BLaER1 treated with 17β-estradiol and CSF1 and Interleukin-3, amounts not matched to agents 10 nM and 100 nM (cell line): ENCODE results near the gene VWCE.

Experiments used
- H3K27ac ChIP-seq, 11 experiments: shearing (Covaris generic); formaldehyde crosslinking; 2 replicates each; pipeline ENCODE4 v1.8.1; 2022
- H3K27me3 ChIP-seq, 11 experiments: shearing (Covaris generic); formaldehyde crosslinking; 2 replicates each; pipeline ENCODE4 v1.8.1; 2022
- H3K36me3 ChIP-seq, 11 experiments: shearing (Covaris generic); formaldehyde crosslinking; 2 replicates each; pipeline ENCODE4 v1.8.1; 2022
- H3K4me1 ChIP-seq, 10 experiments: shearing (Covaris generic); formaldehyde crosslinking; 2 replicates each; pipeline ENCODE4 v1.8.1; 2022
- H3K4me2 ChIP-seq, 11 experiments: shearing (Covaris generic); formaldehyde crosslinking; 2 replicates each; pipeline ENCODE4 v1.8.1; 2022
- H3K4me3 ChIP-seq, 10 experiments: shearing (Covaris generic); formaldehyde crosslinking; 2 replicates each; pipeline ENCODE4 v1.8.1; 2022
- H3K9ac ChIP-seq, 11 experiments: shearing (Covaris generic); formaldehyde crosslinking; 2 replicates each; pipeline ENCODE4 v1.8.1; 2022
- H3K9me3 ChIP-seq, 11 experiments: shearing (Covaris generic); formaldehyde crosslinking; replicated peaks in 1 of 11; 2 replicates each; pipeline ENCODE4 v1.8.1; 2022
- H4K20me1 ChIP-seq, 11 experiments: shearing (Covaris generic); formaldehyde crosslinking; 2 replicates each; pipeline ENCODE4 v1.8.1; 2022
- Cebpa-rat ChIP-seq, 11 experiments: shearing (Covaris generic); IDR thresholded peaks; 2 replicates each; pipeline ENCODE4 v1.8.1; 2022

The VWCE gene

DNA sequence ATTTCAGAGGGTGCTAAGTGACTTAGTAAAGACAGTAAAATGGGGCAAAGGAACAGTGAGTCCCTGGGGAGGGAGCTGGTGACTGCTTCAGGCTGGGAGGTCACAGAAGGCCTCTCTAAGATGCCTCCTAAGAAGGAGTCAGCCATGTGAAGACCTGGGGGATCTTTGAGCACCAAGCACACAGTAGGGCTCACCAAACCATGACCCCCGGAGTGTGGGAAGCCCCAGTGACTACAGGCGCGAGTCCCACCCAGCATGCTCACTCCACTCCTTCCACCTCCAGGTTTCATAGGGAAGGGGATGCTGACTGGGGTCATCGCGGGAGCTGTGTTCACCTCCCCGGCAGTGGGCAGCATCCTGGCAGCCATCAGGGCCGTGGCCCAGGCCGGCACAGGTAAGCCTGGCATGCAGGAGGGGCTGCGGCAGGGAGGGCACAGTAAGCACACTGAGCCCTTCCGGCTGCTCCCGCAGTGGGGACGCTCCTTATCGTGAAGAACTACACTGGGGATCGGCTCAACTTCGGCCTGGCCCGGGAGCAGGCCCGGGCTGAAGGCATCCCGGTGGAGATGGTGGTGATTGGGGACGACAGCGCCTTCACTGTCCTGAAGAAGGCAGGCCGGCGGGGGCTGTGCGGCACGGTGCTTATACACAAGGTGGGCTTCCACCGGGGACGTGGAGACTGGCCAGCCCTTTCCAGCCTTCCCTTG is 43.8 kb upstream of the VWCE start:
- H3K9ac ChIP-seq, result peak overlapping the region in 6 of 11 experiments; percentile 4 to 35 (median 12); a peak in 2 of 22 replicates
- no peak overlapping the region for H3K4me3 ChIP-seq
- H3K27me3 ChIP-seq, result no peaks in the 10 kb centered on the region
- H3K9me3 ChIP-seq, result no peaks in the 10 kb centered on the region
- peaks cover 0 to 28% (median 8%) of the 10 kb centered on the region in 11 experiments; a peak in 8 of 22 replicates for H3K36me3 ChIP-seq
- H3K4me1 ChIP-seq, result peaks cover 38 to 72% (median 50%) of the 10 kb centered on the region in 10 experiments
- no peak for TF ChIP-seq Cebpa-rat (IDR thresholded peaks at IDR 0.05)
- H4K20me1 ChIP-seq, result no peaks in the 10 kb centered on the region
- peak overlapping the region in 4 of 11 experiments; percentile 1 to 28 (median 22); a peak in 6 of 22 replicates for H3K27ac ChIP-seq
- H3K4me2 ChIP-seq, result no peak overlapping the region

DNA sequence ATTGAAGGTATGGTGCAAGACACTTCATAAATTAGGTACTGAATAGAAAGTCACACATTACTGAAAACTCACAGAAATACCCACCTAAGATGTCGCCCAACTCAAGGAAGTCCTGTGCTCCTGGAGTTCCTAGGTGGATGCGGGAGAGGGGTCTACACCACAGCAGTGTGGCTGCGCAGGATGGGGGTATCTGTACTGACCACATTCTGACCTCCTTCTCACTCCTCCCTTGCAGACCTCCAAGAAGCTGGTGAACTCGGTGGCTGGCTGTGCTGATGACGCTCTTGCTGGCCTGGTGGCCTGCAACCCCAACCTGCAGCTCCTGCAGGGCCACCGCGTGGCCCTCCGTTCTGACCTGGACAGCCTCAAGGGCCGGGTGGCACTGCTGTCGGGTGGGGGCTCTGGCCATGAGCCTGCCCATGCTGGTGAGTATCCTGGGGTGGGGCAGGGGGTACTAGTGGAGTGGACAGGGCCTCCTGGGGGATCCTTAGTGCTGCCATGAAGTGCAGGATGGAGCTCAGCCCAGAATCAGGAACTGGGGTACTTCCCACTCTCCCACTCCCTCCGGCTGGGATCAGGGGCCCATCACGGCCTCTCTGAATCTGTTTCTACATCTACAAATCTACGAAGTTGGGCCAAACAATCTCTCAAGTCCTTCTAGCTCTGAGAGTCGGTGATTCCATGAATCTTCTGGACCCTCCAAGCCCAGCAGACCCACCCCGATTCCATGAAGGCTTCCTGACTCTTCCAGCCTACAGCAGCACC is 42.8 kb upstream of the VWCE start:
- no peak overlapping the region; a peak in 1 of 22 replicates for H3K4me2 ChIP-seq
- H3K4me1 ChIP-seq, result peaks cover 44 to 77% (median 57%) of the 10 kb centered on the region in 10 experiments
- no peak overlapping the region for H3K4me3 ChIP-seq
- H3K9me3 ChIP-seq, result no peaks in the 10 kb centered on the region
- H3K36me3 ChIP-seq, result peaks cover 0 to 20% (median 5%) of the 10 kb centered on the region in 11 experiments; a peak in 7 of 22 replicates
- peak overlapping the region in 6 of 11 experiments; percentile 14 to 28 (median 22); a peak in 7 of 22 replicates for H3K27ac ChIP-seq
- H4K20me1 ChIP-seq, result no peaks in the 10 kb centered on the region
- peak overlapping the region in 1 of 11 experiments; percentile 21; a peak in 3 of 22 replicates for H3K9ac ChIP-seq
- no peaks in the 10 kb centered on the region for H3K27me3 ChIP-seq
- no peak for TF ChIP-seq Cebpa-rat (IDR thresholded peaks at IDR 0.05)

DNA sequence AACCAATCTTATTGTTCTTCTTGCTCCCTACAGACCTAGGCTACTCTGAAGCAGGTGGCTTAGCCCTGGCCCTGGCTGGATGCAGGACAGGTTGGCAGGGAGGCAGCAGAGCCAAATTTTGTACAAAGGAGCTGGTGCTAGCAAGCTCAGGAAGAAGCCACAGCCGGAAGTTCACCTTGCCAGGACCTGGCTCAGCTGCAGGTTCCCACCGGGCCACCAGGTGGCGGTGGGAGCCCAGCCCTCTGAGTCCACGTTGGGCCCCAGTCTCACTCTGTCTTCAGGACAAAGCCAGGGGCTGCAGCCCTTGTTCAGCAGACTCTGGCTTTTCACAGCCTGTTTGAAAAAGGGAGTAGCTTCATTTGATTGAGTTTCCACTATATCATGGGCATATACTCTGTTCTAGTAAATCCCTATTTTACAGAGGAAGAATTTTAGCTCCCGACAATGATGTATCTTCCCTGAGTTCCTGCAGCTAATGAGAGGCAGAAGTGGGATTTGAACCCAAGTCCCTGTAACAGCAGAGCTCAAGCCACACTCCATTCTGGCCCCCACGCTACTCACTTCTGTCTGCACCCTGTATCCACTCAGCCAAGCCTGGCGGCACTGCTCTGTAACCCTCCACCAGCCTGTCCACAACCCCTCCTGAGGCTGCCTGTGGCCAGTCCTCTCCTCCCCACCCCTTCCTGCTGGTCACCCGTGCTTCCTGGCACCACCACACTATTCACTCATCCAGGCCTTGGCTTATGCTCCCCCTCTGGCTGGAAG is 41.2 kb upstream of the VWCE start:
- H3K9me3 ChIP-seq, result no peaks in the 10 kb centered on the region
- no peak for TF ChIP-seq Cebpa-rat (IDR thresholded peaks at IDR 0.05)
- H3K4me3 ChIP-seq, result no peak overlapping the region
- H3K4me1 ChIP-seq, result peaks cover 42 to 69% (median 52%) of the 10 kb centered on the region in 10 experiments
- H3K36me3 ChIP-seq, result peaks cover 0 to 20% (median 5%) of the 10 kb centered on the region in 11 experiments; a peak in 9 of 22 replicates
- H4K20me1 ChIP-seq, result peaks cover 3 to 14% (median 8%) of the 10 kb centered on the region in 11 experiments; a peak in 17 of 22 replicates
- no peaks in the 10 kb centered on the region for H3K27me3 ChIP-seq
- H3K9ac ChIP-seq, result peak overlapping the region in 8 of 11 experiments; percentile 3 to 45 (median 26); a peak in 10 of 22 replicates
- peak overlapping the region in 8 of 11 experiments; percentile 11 to 93 (median 35); a peak in 11 of 22 replicates for H3K27ac ChIP-seq
- peak overlapping the region in 10 of 11 experiments; percentile 7 to 95 (median 30); a peak in 13 of 22 replicates for H3K4me2 ChIP-seq

DNA sequence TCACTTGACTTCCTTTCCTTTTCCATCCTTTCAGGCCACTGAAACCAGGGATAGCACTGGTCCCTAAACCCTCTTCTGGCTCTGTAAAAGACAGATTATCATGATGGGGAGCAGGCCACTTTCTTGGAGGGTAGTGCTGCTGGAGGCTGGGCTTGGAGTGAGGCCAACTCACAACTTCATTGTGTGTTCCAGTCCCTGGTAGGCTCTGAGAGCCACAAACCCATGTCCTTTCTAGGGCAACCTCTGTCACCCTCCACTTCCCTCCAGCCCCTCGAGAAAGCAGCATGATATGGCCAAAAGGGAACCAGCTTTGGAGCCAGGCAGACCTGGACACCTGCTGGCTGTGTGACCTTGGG is 40.2 kb upstream of the VWCE start:
- peak overlapping the region in 9 of 11 experiments; percentile 2 to 95 (median 30); a peak in 9 of 22 replicates for H3K4me2 ChIP-seq
- no peaks in the 10 kb centered on the region for H3K9me3 ChIP-seq
- peaks cover 49 to 74% (median 58%) of the 10 kb centered on the region in 10 experiments for H3K4me1 ChIP-seq
- no peak for TF ChIP-seq Cebpa-rat (IDR thresholded peaks at IDR 0.05)
- H3K27ac ChIP-seq, result peak overlapping the region in 5 of 11 experiments; percentile 18 to 93 (median 39); a peak in 4 of 22 replicates
- peaks cover 10 to 25% (median 18%) of the 10 kb centered on the region in 11 experiments; a peak in 17 of 22 replicates for H4K20me1 ChIP-seq
- peak overlapping the region in 7 of 11 experiments; percentile 8 to 98 (median 34); a peak in 8 of 22 replicates for H3K9ac ChIP-seq
- no peaks in the 10 kb centered on the region for H3K27me3 ChIP-seq
- H3K36me3 ChIP-seq, result peaks cover 5 to 26% (median 15%) of the 10 kb centered on the region in 11 experiments; a peak in 20 of 22 replicates
- no peak overlapping the region for H3K4me3 ChIP-seq

DNA sequence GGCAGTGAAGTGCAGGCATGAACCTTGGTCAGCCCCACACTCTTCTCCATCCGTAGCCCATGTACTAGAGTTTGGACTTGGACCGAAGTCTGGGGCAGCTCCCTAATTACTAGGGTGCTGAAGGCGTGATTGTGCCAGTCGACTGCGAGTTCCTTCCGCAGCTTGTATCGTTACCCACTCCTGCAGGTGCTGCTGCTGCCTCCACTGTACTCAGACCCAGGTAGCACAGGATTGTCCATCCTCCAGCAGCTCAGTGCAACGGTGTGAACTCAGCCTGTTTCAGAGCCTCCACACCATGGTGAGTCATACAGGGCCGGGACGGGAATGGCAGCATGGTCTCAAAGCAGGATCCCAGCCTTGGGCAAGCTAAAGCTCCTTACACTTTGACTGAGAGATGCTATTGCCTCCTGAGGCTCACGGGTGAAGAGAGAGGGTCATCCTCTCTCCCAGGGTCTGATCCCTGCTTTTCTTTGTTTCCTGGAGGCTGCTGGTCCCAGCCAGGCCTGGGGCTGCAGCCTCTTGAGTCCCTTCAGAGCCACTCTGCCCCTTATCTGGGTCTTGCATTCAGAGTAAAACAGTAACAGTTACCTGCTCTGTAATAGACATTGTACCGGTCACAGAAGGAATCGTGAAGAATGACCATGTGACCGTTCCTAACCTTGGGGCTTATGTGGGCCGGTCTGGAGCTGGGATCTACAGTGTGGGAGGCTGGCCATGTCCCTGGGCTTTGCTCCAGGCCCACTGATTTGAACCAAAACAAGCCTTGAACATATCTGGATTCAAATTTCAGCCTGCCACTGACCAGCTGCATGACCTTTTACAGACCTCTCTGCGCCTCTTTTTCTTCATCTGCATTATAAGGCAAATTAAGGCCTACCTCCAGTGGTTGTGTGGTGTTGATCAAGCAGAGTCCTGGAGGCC is 39.6 kb upstream of the VWCE start:
- peak overlapping the region in 8 of 11 experiments; percentile 8 to 98 (median 74); a peak in 12 of 22 replicates for H3K9ac ChIP-seq
- no peaks in the 10 kb centered on the region for H3K27me3 ChIP-seq
- TF ChIP-seq Cebpa-rat (IDR thresholded peaks at IDR 0.05), result no peak
- peaks cover 14 to 31% (median 25%) of the 10 kb centered on the region in 11 experiments; a peak in 18 of 22 replicates for H4K20me1 ChIP-seq
- peaks cover 49 to 75% (median 59%) of the 10 kb centered on the region in 10 experiments for H3K4me1 ChIP-seq
- no peak overlapping the region for H3K4me3 ChIP-seq
- peak overlapping the region; percentile 81 to 95 (median 94); a peak in 18 of 22 replicates for H3K4me2 ChIP-seq
- H3K9me3 ChIP-seq, result no peaks in the 10 kb centered on the region
- peaks cover 11 to 32% (median 21%) of the 10 kb centered on the region in 11 experiments for H3K36me3 ChIP-seq
- peak overlapping the region in 4 of 11 experiments; percentile 18 to 96 (median 70); a peak in 5 of 22 replicates for H3K27ac ChIP-seq

DNA sequence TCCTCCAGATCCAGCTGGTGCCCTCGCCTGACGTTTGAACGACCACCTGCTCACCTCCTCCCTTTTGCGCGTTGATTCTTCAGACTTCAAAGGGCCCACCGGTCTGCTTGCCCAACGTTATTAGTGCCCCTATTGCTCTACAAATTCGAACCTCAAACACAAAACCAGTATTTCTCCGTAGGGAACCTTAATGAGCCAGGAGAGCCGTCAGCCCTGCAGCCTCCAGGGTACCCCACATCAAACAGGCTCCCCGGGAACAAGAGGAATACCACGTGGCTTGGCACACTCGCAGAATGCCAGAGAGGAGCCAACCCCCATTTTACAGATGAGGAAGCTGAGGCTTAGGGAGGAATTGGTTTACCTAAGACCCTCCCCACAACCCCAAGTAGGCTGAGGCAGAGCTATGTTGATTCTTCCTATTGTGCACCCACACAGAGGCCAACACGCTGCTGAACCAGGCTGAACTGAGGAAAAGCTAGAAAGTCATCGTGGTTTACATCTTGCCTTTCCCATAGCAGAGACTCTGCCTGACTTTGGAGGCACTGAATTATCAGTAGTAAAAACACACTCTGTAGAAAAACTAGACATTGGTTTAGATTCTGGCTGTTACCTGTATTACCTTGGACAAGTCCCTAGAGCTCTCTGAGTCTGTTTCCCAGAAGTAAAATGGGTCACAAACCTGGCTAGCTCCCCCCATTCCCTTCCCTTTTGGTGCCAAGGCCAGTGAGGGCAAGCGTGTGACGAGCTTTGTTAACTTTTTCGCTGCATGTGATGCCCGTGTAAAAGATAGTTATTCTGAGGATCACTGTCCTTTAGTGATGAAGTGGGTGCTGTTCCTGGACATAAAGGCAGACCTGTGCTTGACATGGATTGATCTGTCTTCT is 38.7 kb upstream of the VWCE start:
- Histone ChIP-seq H3K4me1 (peaks cover 49 to 69% (median 56%) of the 10 kb centered on the region in 10 experiments), H3K36me3 (peaks cover 20 to 32% (median 27%) of the 10 kb centered on the region in 11 experiments), H4K20me1 (peaks cover 23 to 40% (median 34%) of the 10 kb centered on the region in 11 experiments; a peak in 18 of 22 replicates), H3K4me2 (peak overlapping the region; percentile 81 to 95 (median 94)), H3K27me3 (no peaks in the 10 kb centered on the region), H3K9ac (peak overlapping the region; percentile 94 to 99 (median 96)), H3K9me3 (no peaks in the 10 kb centered on the region), H3K27ac (peak overlapping the region; percentile 89 to 96 (median 93)), H3K4me3 (peak overlapping the region; percentile 85 to 99 (median 95))
- no peak for TF ChIP-seq Cebpa-rat (IDR thresholded peaks at IDR 0.05)
